Retina (tissue), 1 donor: ENCODE results near the gene CAPRIN2.

Source experiments
- DNase-seq: peaks from one replicate; pipeline ENCODE4 v3.0.0-alpha.2; 2016

CAPRIN2 gene

DNA sequence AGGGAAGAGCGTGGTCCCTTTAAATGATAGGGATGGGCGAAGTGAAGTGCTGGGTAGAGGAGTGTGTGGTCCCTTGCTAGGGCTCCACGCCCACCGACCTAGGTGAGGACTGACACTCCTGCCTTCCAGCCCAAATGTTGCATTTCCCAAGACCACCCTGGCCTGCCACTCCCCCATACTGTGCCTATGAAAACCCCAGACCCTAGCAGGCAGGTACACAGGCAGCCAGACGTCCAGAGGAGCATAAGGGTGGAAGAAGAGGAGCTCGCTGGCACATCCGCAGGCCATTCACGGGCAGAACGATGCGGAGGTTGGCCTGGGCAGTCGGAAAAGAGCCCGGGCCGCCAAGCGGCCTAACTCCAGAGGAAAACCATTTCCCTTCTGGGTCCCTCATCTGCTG, 58.3 kb downstream of the CAPRIN2 start:
- peak; percentile 28 for DNase-seq

DNA sequence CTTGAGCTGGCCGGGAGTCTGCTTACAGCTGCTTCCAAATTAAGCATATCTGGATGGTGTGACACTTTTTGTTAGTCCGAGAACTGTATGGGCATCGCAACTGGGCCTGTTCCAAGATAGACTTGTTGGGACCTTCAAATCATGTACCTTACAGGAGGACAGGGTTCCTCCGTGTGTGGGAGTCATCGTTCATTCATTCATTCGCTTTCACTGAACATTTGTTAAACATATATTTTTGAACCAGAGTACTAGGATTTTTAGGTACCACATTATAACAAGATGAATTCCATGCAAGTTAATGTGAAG, 58.7 kb downstream of the CAPRIN2 start:
- DNase-seq: no peak

DNA sequence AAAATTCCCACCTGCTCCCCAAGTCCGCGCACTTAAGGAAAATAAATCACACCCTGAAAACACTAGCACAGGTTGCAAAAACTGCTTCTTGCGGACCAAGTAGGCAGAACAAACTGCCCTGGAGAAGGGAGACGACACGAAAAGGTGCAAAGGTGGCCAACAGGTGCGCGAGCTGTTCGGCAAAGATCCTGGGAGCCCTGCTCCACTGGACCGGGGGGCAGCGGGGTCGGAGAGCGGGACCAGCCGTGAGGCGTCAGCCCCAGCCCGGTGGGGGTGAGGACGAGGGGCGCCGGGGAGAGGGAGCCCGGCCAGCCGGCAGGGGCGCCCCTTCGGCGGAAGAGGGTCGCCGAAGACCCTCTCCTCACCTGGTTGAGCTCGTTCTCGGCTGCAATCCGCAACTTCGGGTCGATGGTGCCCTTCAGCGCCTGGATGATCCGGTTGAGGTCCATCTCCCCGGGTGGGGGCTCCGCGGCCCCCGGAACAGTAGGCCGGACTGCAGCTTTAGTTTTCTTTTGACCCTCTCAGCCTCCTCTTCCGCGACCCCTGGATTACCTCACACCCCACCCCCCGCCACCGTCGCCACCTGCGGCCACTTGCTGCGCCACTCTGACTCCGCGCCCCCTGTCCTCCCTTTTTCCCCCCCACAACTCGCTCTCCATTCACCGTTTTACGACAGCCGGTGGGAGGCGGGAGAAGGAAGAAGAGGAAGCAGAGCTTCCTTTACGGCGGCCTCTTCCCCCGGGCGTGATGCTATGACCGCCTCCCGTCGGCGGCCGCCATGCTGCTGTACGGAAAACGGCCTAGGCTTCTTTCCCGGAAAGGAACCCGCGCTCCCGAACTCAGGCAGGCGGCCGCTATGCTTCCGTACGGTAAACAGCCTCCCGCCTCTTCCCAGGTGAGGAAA, 59.3 kb downstream of the CAPRIN2 start, which contains the start of gene IPO8:
Gene IPO8, minus strand, starts transcription at position 671 of the 904 bp plus-strand sequence. Its CDS starts 222 bp downstream, at position 449.
- DNase-seq: peak; percentile 95

DNA sequence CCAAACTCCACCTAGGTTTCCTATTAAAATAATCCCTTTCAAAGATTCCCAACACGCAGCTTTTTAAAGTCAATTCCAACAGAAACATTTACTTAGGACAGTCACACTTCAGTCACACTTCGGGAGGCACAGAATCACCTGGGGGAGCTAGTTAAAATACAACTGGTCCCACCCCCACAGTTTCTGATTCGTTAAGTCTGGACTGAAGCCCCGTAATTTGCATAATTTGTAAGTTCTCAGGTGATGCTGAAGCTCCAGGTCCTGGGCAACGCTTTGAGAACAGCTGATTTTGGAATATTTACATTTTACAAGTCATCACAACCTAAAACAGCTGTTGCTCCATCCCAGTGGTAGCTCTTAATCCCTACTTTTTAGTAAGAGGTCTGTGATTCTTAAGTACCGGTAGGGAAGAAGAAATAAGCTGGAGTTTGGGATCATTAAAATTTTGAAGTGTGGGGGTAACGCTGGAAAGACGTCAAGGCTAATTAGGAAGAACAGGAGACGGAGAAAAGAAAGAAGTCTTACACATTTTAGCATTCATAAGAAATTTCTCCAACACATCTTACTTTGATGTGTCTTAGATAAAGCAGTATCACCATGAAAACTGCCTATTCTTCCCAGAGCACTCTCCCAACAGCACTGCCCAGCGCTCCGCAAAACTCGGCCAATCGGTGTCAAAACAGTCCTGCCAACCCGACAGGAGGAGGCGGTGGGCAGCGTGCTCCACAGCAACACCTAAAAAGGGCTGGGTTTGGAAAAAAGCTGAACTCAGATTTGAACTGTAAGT, 60.1 kb downstream of the CAPRIN2 start:
- DNase-seq: no peak

DNA sequence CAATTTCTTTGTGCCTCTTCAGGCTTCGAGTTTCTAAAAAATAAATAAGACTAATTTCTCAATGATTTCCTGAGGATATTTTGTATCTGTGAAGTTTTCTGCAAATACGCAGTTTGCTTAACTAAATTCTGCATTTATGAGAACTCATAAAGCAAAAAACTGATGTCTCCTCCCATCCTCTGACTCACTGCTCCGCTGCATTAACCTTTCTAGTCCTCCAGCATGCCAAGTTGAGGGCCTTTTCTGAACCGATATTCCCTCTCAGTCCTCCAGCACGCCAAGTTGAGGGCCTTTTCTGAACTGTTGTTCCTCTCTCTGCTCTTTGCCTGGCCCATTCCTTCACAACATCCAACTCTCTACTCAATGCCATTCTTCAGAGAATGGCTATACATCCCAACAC, 62.3 kb downstream of the CAPRIN2 start:
- DNase-seq: no peak

DNA sequence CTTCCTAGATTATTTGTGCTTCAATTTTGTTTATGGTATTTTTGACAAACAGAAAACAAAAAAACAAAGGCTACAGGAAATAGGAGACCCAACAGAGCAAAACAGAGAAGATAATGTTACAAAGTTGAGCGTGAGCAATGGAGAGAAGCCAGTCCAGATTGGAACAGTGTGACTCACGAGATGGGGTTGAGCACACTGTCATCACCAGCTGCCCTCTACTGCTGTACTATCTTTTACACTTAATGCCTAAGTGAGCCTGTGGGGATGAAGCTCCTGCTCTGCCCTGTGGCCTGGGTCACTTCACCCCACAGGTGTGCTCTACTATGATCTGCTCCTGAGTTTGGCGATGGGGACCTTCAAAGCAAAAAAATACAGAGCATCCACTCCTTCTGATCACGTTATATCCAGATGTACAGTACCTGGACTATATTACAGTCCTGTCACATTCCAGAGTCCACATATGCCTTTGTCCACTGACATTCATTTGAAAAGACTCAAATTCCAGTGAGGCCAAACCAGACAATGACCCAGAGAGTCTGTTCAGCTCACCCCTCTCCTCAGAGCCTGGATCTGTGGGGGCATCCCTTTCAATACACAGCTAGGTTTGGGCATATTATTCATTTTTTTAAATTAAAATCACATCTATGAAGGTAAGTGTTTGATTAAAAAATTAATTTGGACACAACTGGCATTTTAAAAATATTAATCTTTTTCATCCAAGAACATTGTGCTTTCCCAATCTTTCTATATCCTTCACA, 63.5 kb downstream of the CAPRIN2 start:
- DNase-seq: no peak

DNA sequence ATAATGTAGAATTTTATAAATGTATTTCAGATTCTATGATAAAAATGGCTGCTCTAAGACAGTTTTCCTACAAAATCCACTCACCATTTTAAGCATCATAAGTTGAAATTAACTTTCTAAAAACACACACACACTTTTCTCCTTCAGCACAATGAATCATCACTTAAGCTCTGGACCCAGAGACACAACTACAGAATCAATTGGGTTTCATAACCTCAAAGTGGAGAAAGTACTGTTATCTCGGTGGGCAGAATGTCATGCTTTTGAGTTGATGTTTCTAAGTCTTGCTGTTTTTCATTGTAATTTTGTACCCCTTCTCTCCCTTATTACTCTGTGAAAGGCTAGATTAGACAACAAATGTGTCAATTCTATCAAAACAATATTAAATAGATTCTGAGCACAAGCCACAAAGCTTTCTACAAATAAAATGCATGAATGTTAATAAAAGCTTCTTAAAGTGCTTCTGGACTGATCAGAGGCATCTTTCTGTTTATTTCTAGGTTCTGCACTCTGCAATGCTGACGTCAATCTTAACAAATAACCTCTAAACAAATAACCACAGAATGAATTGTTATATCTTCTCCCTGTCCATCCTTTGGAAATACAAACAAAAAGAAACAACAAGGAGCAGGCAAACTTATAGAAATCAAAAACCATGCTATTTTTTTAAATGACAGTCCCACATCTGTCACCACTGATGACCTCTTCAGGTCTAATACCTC, 67.3 kb downstream of the CAPRIN2 start:
- DNase-seq: no peak

DNA sequence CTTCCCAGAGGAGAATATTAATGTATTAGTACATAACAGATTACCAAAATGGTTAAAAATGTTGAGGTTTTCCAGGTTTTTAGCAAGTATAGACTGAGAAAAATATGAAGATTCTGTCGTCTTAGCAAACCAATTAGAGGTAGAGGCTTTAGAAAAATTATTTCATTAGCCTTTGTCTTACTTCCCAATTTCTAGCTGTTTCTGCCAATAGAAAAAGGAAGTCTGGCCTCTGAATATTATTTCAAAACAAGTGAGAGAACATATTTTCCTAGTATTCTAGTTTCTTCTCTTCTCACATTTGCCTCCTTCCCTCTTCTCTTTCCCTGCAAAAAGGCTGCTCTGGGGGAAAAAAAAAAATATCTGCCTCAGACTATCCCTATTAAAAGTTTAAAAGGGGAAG, 75.5 kb downstream of the CAPRIN2 start:
- no peak for DNase-seq

DNA sequence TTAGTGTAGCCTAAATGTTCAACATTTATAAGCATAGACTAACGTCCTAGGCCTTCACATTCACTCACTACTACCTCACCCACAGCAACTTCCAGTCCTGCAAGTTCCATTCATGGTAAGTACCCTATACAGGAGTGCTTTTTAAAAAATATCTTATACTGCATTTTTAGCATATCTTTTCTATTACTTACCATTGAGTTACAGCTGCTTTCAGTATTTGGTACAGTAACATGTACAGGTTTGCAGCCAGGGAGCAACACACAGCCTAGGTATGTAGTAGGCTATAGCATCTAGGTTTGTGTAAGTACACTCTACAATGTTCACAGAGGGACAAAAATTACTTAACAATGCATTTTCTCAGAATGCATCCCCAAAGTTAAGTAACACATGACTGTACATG, 76.5 kb downstream of the CAPRIN2 start:
- no peak for DNase-seq

DNA sequence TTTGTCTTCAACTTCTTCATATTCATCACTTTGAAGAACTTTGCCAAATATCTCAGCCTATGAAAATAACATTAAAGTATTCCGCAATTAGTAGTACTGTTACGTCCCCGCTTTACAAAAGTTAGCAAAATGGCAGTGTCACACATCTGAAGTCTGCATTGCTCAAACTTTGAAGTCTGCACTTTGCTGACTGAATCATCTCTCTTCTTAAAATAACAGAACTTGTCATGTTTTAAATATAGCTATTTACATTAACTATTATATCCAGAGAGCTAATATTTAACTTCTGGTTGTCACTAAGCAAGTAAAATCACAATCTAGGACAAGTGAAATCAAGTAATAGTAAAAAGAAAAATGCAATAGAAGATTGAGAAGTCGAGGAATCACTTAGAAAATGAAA, 93.5 kb downstream of the CAPRIN2 start:
- DNase-seq: no peak
